HG03521 (cell line): ENCODE data around the gene KCNH3.

Experiments used
- ATAC-seq: cut with Tn5 transposase; IDR thresholded peaks from one replicate; pipeline ENCODE4 v1.9.1; 2021; ENCODE audit warnings: mild to moderate bottlenecking, moderate library complexity; ENCODE audit not compliant: unreplicated experiment

KCNH3 gene

DNA sequence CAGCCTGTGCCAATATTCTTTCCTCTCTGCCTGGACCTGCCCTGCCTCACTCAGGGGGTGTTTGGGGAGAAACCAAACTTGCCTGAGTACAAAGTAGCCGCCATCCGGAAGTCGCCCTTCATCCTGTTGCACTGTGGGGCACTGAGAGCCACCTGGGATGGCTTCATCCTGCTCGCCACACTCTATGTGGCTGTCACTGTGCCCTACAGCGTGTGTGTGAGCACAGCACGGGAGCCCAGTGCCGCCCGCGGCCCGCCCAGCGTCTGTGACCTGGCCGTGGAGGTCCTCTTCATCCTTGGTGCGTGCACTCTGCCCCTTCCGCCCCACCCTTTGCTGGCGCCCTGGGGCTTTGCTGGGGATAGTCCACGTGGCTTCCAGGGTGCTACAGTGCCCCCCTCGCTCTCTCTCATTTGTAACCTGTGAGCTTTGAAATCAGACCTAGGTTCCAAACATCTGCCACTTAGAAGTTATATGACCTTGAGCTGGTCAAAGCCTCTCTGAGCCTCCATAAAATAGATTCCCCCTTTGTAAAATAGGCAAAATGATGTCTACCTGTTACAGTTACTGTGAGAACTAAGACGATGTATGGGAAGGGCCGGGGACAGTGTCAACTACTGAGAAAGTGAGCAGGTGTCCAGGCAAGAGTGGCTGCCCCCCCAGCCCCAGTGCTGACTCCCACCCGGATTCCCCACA is 4.5 kb downstream of the KCNH3 start:
- no peak for ATAC-seq

DNA sequence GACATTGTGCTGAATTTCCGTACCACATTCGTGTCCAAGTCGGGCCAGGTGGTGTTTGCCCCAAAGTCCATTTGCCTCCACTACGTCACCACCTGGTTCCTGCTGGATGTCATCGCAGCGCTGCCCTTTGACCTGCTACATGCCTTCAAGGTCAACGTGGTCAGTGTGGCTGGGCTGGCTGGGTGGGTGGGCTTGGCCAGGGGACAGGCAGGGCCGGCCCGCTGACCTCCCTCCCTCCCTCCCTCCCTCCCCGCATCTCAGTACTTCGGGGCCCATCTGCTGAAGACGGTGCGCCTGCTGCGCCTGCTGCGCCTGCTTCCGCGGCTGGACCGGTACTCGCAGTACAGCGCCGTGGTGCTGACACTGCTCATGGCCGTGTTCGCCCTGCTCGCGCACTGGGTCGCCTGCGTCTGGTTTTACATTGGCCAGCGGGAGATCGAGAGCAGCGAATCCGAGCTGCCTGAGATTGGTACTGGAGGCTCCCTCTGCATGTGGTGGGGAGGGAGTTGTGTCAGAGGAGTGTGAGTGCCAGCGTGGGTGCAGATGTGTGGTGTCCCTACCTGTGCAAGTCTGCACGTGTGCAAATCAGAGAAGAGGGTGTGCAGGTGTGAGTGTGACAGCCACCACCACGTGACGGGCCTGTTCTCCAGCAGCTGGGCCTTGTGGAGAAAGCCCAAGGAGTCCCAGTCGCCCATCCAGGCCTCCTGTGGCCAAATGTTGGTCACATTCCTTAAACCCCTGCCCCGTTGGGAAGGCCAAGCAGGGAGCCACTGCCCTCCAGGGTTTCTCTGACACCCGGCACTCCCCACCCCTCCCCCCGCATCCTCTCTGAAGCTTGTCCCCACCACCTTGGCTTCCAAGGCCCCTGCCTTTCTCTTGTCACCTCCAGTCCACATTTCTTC is 5.3 kb downstream of the KCNH3 start:
- ATAC-seq: no peak

DNA sequence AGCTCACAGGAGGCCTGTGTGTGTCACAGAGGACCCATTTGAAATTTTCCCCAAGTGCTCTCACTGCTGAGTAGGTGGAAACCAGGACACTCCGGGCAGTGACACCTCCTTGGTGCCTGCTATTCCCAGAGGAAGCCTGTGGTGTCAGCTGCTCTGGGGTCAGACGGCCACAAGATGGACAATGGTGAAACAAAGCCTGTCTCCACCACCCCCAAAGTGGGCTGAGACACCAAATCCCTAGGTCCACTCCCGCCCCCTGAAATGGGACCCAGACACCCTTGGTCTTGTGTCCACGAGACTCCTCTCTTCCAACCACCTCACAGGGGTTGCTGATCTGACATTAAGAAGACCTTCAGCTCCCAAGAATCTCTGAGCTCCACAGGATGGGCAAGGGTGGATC is 7.0 kb downstream of the KCNH3 start:
- no peak for ATAC-seq

DNA sequence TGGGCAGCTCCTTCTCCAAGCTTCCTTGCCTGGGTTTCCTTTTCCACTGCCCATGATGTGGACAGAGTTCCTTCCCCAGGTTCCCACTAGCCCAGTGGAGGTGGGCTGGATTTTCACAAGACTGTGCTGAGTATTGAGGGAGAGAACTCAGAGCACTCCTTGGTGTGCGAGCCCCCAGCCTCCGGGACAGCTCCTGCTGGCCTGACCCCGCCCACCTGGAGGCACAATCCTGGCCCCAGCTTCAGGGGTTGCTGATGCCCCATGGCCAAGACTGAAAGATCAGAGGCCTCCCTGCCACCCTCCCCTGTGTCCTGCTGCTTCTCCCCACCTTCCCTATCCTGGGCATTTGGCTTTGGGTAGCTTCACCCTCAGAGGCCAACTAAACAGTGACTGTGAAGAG is 7.7 kb downstream of the KCNH3 start:
- ATAC-seq: no peak

- ATAC-seq: no peak
These were observed 8.4 kb downstream of the KCNH3 start for GRCh38 chr12:49547090-49547690.

DNA sequence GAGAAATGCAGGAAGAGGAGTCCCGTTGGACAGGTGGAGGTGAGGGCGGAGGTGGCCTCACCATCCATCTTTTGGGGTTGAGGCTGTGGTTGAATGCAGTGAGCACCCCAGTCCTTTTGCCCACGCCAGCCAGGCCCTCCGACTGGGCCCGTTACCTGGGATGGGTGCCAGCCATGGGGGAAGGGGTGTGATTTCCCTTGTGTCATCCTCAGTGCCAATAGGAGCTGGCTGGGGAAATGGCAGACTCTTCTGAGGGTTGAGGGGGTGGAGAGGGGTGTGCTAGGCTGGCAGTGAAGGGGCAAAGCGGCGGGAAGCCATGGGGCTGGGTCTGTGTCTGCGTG is 9.6 kb downstream of the KCNH3 start:
- ATAC-seq: no peak

DNA sequence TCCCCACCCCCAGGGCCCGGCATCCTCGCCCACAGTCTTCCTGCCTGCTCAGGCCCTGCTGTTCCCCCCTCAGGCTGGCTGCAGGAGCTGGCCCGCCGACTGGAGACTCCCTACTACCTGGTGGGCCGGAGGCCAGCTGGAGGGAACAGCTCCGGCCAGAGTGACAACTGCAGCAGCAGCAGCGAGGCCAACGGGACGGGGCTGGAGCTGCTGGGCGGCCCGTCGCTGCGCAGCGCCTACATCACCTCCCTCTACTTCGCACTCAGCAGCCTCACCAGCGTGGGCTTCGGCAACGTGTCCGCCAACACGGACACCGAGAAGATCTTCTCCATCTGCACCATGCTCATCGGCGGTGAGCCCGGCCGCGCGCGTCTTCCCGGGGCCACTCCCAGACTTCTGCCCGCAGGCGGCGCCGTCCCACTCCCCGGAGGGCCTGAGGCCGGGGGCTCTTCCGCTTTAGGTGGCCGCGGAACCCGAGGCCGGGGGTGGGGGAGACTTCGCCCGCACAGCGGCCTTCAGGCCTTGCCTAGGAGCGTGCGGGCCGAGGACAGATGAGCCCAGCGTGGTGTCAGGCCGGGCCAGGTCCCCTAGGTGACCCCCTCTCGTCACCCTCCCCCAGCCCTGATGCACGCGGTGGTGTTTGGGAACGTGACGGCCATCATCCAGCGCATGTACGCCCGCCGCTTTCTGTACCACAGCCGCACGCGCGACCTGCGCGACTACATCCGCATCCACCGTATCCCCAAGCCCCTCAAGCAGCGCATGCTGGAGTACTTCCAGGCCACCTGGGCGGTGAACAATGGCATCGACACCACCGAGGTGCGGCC is 10.2 kb downstream of the KCNH3 start:
- ATAC-seq: no peak

GRCh38 chr12:49549735-49550692 is 11.2 kb downstream of the KCNH3 start:
- ATAC-seq: no peak

DNA sequence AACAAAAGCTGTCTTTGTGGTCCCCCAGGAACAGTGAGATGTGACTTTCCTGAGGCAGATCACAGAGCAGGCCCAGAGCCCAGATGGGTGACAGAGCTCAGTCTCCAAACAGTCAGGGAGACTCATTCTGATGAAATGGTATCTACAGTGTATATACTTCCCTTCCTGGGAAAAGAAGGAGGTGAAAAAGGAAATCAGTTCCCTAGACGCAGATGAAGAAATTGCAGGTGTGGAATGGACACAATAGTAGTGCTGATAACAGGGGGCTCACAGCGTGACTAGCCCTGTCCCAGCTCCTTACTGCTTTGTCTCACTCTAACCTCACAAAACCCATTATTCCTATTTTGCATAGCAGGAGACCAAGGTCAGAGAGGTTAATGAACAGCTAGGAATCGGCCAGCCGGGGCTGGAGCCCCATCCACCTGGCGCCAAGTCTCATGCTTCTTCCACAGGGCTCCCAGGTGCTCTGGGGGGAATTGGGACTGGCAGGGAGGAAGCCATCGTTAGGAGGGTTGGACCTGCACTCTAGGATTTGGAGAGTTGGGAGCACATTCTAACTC is 11.9 kb downstream of the KCNH3 start:
- ATAC-seq: no peak

DNA sequence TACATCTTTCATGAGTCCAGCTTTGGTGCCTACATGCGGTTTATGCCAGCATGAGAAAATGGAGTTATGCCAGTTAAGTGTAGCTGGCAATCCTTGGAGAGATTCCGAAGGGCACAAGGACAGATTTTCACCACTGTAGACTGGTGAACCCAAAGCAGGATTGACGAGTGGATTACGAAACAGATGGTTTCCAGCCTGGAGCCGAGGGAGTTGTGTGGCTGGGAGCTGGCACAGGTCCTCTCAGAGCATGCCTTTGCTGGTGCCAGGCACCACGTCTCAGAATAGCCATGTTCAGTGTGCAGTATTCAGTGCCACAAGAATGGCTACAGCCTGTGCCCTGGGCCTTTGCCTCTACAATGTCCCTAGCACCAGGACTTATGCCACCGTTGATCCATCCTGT is 13.2 kb downstream of the KCNH3 start:
- no peak for ATAC-seq

DNA sequence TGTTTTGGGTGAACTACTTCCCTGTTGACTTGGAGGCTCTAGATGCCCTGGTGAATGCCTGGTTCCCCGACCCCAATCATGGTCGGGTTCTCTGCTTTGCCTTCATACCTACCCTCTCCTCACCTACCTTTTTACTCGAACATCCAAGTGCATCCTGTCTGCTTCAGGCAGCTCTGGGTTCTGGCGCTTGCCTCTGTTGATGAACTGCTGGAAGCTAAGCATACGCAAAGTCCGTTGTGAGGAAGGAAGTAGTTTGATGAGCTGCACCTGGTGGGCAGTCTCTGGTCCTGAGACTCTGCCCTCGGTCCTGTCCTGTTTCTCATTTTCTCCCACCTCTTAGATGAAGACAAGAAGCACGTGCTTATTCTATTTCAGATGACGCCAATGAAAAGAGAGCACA is 13.6 kb downstream of the KCNH3 start:
- ATAC-seq: no peak

- ATAC-seq: no peak
These were observed 14.1 kb downstream of the KCNH3 start for GRCh38 chr12:49552899-49553298.

DNA sequence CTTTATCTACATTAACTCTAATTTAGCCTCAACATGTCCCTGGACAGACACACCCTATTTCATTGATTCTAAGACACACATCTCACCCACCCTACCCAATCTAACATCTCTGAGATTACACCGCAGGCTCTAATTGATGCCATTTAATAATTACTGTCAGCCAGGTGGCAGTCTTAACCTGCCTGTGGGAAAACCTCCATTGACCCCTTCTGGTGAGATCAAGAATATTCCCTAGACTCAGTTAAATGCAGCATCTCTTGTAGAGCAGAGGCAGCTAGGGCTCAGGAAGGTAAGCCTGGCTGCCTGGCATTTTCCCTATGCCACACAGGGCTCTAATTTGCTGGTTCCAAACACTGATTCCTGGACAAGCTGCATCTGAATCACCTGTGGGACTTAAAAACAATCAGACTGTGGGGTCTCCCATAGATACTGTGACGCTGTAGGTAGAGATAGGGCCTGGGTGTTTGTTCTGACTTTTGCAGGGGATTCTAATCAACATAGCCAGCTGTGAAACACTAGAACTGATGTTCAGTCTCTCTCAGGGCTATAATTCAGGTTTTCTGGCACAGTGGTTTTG is 14.8 kb downstream of the KCNH3 start:
- ATAC-seq: no peak

DNA sequence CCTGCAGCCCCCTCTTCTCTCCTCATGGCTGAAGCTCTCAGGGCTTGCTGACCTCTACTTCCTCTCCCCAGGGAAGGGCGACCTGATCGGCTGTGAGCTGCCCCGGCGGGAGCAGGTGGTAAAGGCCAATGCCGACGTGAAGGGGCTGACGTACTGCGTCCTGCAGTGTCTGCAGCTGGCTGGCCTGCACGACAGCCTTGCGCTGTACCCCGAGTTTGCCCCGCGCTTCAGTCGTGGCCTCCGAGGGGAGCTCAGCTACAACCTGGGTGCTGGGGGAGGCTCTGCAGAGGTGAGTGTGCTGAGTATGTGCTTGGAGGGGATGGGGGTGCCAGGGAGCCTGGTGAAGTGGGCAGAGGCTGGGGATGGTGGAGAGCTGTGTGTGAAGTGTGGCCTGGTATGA is 15.4 kb downstream of the KCNH3 start:
- no peak for ATAC-seq

- ATAC-seq: no peak
These were observed 17.0 kb downstream of the KCNH3 start for GRCh38 chr12:49555631-49556390.

GRCh38 chr12:49556391-49557186 is 17.8 kb downstream of the KCNH3 start:
- no peak for ATAC-seq

DNA sequence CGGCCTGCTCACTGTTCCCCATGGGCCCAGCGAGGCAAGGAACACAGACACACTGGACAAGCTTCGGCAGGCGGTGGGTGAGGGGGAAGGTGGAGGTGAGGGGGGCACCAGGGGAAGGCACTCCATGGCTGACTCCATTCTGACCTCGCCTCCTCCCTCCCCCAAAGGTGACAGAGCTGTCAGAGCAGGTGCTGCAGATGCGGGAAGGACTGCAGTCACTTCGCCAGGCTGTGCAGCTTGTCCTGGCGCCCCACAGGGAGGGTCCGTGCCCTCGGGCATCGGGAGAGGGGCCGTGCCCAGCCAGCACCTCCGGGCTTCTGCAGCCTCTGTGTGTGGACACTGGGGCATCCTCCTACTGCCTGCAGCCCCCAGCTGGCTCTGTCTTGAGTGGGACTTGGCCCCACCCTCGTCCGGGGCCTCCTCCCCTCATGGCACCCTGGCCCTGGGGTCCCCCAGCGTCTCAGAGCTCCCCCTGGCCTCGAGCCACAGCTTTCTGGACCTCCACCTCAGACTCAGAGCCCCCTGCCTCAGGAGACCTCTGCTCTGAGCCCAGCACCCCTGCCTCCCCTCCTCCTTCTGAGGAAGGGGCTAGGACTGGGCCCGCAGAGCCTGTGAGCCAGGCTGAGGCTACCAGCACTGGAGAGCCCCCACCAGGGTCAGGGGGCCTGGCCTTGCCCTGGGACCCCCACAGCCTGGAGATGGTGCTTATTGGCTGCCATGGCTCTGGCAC is 18.5 kb downstream of the KCNH3 start:
- no peak for ATAC-seq
